GM18508 (cell line): ENCODE results near the gene TSTD1.
"Not testable (repeated sequence)": the region's sequence is repeated elsewhere in the genome, so short reads cannot be mapped to it uniquely, and the experiment has no call there.

Experiments
- ATAC-seq: cut with Tn5 transposase; IDR thresholded peaks from one replicate; pipeline ENCODE4 v1.9.1; 2021; ENCODE audit warnings: moderate number of reproducible peaks; ENCODE audit not compliant: insufficient read depth, unreplicated experiment

The TSTD1 gene

GRCh38 chr1:161013488-161014230 lies 25.1 kb downstream of the TSTD1 start:
- ATAC-seq = no peak

GRCh38 chr1:161013131-161013487 lies 25.7 kb downstream of the TSTD1 start:
- no peak for ATAC-seq

GRCh38 chr1:161012420-161012819 lies 26.3 kb downstream of the TSTD1 start:
- no peak for ATAC-seq

DNA sequence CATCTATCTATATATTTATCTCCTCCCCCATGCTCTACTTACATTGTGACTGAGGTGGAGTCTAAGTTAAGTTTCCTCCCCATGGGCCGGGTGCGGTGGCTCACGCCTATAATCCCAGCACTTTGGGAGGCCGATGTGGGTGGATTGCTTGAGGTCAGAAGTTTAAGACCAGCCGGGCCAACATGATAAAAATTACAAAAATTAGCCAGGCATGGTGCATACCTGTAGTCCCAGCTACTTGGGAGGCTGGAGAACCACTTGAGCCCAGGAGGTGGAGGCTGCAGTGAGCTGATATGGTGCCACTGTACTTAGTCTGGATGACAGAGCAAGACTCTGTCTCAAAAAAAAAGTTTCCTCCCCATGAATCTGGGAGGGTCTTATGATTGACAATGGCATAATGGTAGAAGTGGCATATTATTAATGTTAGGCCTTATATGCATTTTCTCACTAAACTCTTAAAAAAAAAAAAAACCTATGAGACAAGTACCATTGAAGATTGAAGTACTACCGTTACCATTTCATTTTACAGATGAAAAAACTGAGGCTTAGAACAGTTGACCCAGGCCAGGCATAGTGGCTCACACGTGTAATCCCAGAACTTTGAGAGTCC lies 29.1 kb downstream of the TSTD1 start:
- ATAC-seq = no peak

DNA sequence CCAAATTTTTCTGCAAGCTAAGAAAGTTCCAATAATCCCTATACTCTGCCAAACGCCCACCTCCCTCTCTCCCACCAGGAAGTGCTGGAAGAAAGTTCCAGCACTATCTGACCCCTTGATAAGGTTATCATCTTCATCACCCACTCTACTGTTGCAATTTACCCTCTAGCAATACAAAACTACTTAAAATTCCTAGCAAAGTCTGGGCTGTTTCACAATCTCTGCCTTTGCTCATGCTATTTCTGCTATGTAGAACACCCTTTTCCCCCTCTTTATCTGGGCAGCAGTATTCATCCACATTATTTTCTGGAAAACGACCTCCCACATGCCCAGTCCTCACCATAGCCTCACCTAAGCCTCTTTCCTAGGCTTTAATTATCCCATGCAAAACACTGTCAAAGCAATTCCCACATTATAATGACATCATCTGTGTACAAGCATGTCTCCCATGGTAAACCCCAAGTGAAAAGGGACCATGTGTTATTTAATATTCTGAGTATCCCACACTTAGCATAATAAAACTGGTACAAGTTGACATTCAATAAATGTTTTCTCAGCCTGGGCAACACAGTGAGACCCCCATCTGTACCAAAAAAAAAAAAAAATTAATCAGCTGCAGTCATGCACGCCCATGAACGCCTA lies 29.8 kb downstream of the TSTD1 start:
- ATAC-seq = no peak

DNA sequence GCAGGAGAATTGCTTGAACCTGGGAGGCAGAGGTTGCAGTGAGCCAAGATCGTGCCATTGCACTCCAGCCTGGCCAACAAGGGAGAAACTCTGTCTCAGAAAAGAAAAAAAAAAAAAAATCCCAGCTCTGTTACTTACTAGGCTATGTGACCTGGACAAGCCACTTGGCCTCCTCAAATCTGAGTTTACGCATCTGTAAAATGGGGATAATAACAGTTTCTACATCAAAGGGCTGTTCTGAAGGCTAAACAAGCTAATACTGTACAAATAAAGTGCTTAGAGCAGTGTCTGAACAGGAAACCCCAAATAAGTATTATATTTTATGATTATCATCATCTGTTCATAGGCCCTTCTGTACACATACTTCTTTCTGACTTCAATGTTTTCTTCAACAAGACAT lies 31.4 kb downstream of the TSTD1 start:
- no peak for ATAC-seq

DNA sequence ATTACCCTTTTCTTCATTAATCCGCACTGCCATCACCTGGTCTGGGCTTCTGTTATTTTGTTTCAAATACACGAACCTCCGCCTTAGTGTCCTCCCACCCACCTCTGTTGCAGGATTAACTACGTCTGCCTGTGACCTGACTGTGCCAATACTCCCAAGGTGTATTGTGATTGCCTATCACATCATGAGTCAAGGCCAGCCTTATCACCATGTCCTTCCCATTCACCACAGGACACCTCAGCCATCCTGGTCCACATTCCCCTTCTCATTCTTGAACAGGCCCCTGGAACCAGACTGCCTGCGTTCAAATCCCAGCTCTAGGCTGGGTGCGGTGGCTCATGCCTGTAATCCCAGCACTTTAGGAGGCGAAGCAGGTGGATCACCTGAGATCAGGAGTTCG lies 32.2 kb downstream of the TSTD1 start:
- no peak for ATAC-seq

- ATAC-seq = no peak
Measured at GRCh38 chr1:161001525-161001924, 37.2 kb downstream of the TSTD1 start.

DNA sequence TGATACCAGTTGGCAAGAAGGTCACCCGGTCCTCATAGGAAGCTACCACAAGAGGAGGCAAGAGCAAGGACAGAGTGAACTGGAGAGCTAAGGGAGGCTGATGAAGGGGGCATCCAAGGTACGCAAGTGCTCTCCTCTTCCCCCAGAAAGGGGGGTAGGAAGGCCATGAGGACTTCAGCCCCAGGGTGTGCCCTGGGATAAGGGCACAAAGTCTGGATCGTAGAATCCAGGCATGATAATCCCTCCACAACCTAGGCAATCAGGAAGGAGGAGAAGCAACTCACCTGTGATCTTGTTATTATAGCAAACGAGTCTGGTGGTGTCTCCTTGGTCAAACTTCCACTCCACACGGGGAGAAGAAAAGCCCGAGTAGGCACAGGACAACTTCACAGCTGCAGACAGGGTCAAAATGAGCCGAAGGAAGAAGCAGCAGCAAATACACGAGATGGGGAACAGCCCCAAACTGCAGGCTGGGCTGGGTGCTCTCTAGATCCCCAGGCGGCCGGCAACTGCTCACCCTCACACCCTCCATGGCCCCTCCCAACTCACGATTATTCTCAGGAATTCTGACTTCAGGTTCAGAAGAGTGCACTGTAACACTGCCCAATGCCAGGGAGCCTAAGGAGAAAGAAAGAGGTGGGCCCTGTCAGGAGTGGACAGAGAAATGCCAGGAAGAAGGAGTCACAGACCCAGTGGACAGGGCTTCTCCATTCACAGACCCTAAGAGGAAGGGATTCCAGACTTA lies 37.9 kb downstream of the TSTD1 start:
- ATAC-seq = no peak

GRCh38 chr1:160999376-160999775 lies 39.4 kb downstream of the TSTD1 start:
- ATAC-seq = no peak

- no peak for ATAC-seq
Measured at GRCh38 chr1:160997323-160998038, 41.3 kb downstream of the TSTD1 start.

GRCh38 chr1:160996178-160996577 lies 42.6 kb downstream of the TSTD1 start:
- no peak for ATAC-seq

DNA sequence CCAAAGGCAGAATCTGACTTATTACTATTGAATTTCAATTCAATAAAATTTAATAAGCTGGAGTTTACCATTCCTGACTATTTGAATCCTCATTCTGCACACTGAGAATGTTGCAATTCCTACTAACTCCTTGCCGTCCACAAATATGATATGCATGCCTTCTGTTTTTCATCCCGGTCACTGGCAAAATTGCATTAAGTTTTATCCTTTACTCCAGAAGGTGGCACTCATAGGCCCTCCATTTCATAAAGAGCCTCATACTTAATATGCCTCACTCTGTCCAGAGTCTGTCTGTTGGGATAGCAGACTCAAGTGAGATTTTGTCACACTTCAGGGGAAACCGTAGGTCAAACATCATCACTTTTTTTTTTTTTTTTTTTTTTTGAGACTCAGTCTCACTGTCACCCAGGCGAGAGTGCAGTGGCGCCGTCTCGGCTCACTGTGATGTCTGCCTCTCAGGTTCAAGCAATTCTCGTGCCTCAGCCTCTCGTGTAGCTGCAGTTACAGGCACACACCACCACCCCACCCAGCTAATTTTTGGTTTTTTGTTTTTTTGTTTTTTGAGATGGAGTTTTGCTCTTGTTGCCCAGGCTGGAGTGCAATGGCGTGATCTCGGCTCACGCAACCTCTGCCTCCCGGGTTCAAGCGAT lies 45.1 kb downstream of the TSTD1 start:
- no peak for ATAC-seq

DNA sequence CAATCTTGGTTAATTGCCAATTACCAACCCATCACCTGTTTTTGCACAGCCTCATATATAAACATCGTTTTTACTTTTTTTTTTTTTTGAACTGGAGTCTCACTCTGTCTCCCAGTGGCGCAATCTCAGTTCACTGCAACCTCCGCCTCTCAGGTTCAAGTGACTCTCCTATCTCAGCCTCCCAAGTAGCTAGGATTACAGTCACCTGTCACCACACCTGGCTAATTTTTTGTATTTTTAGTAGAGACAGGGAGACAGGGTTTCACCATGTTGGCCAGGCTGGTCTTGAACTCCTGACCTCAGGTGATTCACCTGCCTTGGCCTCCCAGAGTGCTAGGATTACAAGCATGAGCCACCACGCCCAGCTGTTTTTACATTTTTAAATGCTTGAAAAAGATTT lies 46.7 kb downstream of the TSTD1 start:
- not testable (repeated sequence) for ATAC-seq
